ENCODE measurements around the gene CTSF.

The CTSF gene

GRCh38 chr11:66570079-66570849, 1.9 kb upstream of the CTSF start:
- no peak overlapping the region for H3K4me3 ChIP-seq (replicated peaks; ENCODE audit: low read depth, low read length)
- TF ChIP-seq CTCF (IDR thresholded peaks at IDR 0.05; ENCODE audit: low read depth, low read length, missing control alignments) = no peak
- no peak for DNase-seq (ENCODE audit: extremely low read depth, low read depth)

GRCh38 chr11:66569076-66569475, 670 bp upstream of the CTSF start:
- H3K4me3 ChIP-seq (replicated peaks; ENCODE audit: low read depth, low read length) = no peak overlapping the region
- TF ChIP-seq CTCF (IDR thresholded peaks at IDR 0.05; ENCODE audit: low read depth, low read length, missing control alignments) = no peak
- no peak for DNase-seq (ENCODE audit: extremely low read depth, low read depth)

- DNase-seq (ENCODE audit: extremely low read depth, low read depth) = no peak
- no peak for TF ChIP-seq CTCF (IDR thresholded peaks at IDR 0.05; ENCODE audit: low read depth, low read length, missing control alignments)
- peak overlapping the region; percentile 37 for H3K4me3 ChIP-seq (replicated peaks; ENCODE audit: low read depth, low read length)
Measured at GRCh38 chr11:66567787-66568123, 651 bp downstream of the CTSF start.

- no peak overlapping the region for H3K4me3 ChIP-seq (replicated peaks; ENCODE audit: low read depth, low read length)
- no peak for DNase-seq (ENCODE audit: extremely low read depth, low read depth)
- no peak for TF ChIP-seq CTCF (IDR thresholded peaks at IDR 0.05; ENCODE audit: low read depth, low read length, missing control alignments)
Measured at GRCh38 chr11:66566221-66566620, 2.2 kb downstream of the CTSF start.

- DNase-seq (ENCODE audit: extremely low read depth, low read depth) = no peak
- TF ChIP-seq CTCF (IDR thresholded peaks at IDR 0.05; ENCODE audit: low read depth, low read length, missing control alignments) = no peak
- no peak overlapping the region for H3K4me3 ChIP-seq (replicated peaks; ENCODE audit: low read depth, low read length)
Measured at GRCh38 chr11:66564984-66565383, 3.4 kb downstream of the CTSF start.

GRCh38 chr11:66564538-66564937, 3.9 kb downstream of the CTSF start:
- no peak overlapping the region for H3K4me3 ChIP-seq (replicated peaks; ENCODE audit: low read depth, low read length)
- no peak for TF ChIP-seq CTCF (IDR thresholded peaks at IDR 0.05; ENCODE audit: low read depth, low read length, missing control alignments)
- no peak for DNase-seq (ENCODE audit: extremely low read depth, low read depth)

GRCh38 chr11:66563832-66564231, 4.6 kb downstream of the CTSF start:
- DNase-seq (ENCODE audit: extremely low read depth, low read depth) = no peak
- no peak overlapping the region for H3K4me3 ChIP-seq (replicated peaks; ENCODE audit: low read depth, low read length)
- no peak for TF ChIP-seq CTCF (IDR thresholded peaks at IDR 0.05; ENCODE audit: low read depth, low read length, missing control alignments)

Data from HFF-Myc (cell line).